Measurements from ENCODE around the gene MCC.

- TF ChIP-seq CTCF (IDR thresholded peaks at IDR 0.05; ENCODE audit: insufficient read depth, low read depth, low read length): no peak
- TF ChIP-seq EZH2 (IDR thresholded peaks at IDR 0.05; ENCODE audit: insufficient read depth, low read length): no peak
Observed at GRCh38 chr5:113152380-113152740, 335.9 kb downstream of the MCC start.
